IPS DF 4.7 (cell line): Measurements from ENCODE around the gene AQP1.

Experiments used
- DNase-seq: peaks from one replicate; pipeline ENCODE4 v3.0.0-alpha.2; 2013; ENCODE audit warnings: low spot score; ENCODE audit errors: extremely low read depth

Gene AQP1

GRCh38 chr7:30911561-30911969 is at the start of gene AQP1:
Gene AQP1, plus strand, starts transcription at chr7:30911853. Its CDS starts 57 bp downstream, at chr7:30911910.
- no peak for DNase-seq

- DNase-seq, result no peak
Observed at GRCh38 chr7:30862995-30863705, 48.5 kb upstream of the AQP1 start.

- DNase-seq, result no peak
Observed at GRCh38 chr7:30863706-30864035, 48.0 kb upstream of the AQP1 start.

- DNase-seq, result no peak
Observed at GRCh38 chr7:30864101-30864500, 47.6 kb upstream of the AQP1 start.

- no peak for DNase-seq
Observed at GRCh38 chr7:30865076-30865475, 46.6 kb upstream of the AQP1 start.

- no peak for DNase-seq
Observed at GRCh38 chr7:30865821-30866220, 45.8 kb upstream of the AQP1 start.

GRCh38 chr7:30866939-30867338 is 44.7 kb upstream of the AQP1 start:
- no peak for DNase-seq

- no peak for DNase-seq
Observed at GRCh38 chr7:30867483-30867882, 44.2 kb upstream of the AQP1 start.

GRCh38 chr7:30869794-30870611 is 41.6 kb upstream of the AQP1 start:
- DNase-seq, result no peak

GRCh38 chr7:30870821-30871518 is 40.7 kb upstream of the AQP1 start:
- DNase-seq, result no peak

GRCh38 chr7:30871655-30872054 is 40.0 kb upstream of the AQP1 start:
- DNase-seq, result no peak

- DNase-seq, result no peak
Observed at GRCh38 chr7:30873207-30873606, 38.4 kb upstream of the AQP1 start.

- no peak for DNase-seq
Observed at GRCh38 chr7:30873656-30874055, 38.0 kb upstream of the AQP1 start.

- DNase-seq, result no peak
Observed at GRCh38 chr7:30874656-30875302, 36.9 kb upstream of the AQP1 start.

- no peak for DNase-seq
Observed at GRCh38 chr7:30877015-30877769, 34.5 kb upstream of the AQP1 start.

- no peak for DNase-seq
Observed at GRCh38 chr7:30877993-30878392, 33.7 kb upstream of the AQP1 start.

- no peak for DNase-seq
Observed at GRCh38 chr7:30879139-30880124, 32.2 kb upstream of the AQP1 start.

GRCh38 chr7:30880125-30880720 is 31.4 kb upstream of the AQP1 start:
- no peak for DNase-seq

GRCh38 chr7:30880941-30881340 is 30.7 kb upstream of the AQP1 start:
- DNase-seq, result no peak
